K562 (cell line): ENCODE data around the gene NFATC1.

Source experiments
- JUNB ChIP-seq: fragments of 450-650 bp; formaldehyde crosslinking; conservative IDR thresholded peaks from 2 replicates; pipeline ENCODE4 v1.4.0; 2020; ENCODE audit warnings: mild to moderate bottlenecking
- KDM2B ChIP-seq: fragments of 250-450 bp; sonication (Bioruptor Pico); IDR thresholded peaks from 2 replicates; pipeline ENCODE4 v1.8.0; 2021; ENCODE audit warnings: mild to moderate bottlenecking, moderate library complexity
- POLR2AphosphoS2 ChIP-seq: IDR thresholded peaks from 2 replicates; pipeline ENCODE4 v1.6.1; 2012; ENCODE audit warnings: low read length, improper control_type of control experiment
- ZNF24 ChIP-seq: fragments of 450-650 bp; IDR thresholded peaks from 2 replicates; pipeline ENCODE4 v1.6.1; 2016
- ZNF274 ChIP-seq: IDR thresholded peaks from 2 replicates; pipeline ENCODE4 v1.6.1; 2011; ENCODE audit warnings: low read depth, mild to moderate bottlenecking, low read length, moderate library complexity, borderline replicate concordance

GRCh38 chr18:79529991-79530390, 134.3 kb downstream of the NFATC1 start:
- TF ChIP-seq ZNF24, result no peak
- TF ChIP-seq KDM2B (CRISPR knock-in tag), result no peak
- TF ChIP-seq POLR2AphosphoS2, result no peak
- no peak for TF ChIP-seq ZNF274
- no peak for TF ChIP-seq JUNB (CRISPR knock-in tag)
